NT2/D1 (cell line): ENCODE results near the gene COL18A1.

Source experiments
- SUZ12 ChIP-seq: IDR thresholded peaks from 2 replicates; pipeline ENCODE4 v1.6.1; 2011; ENCODE audit not compliant: insufficient read length, insufficient read depth; ENCODE audit errors: extremely low read depth
- YY1 ChIP-seq: IDR thresholded peaks from 2 replicates; pipeline ENCODE4 v1.6.1; 2011; ENCODE audit not compliant: insufficient read length, insufficient read depth
- ZNF274 ChIP-seq: IDR thresholded peaks from 2 replicates; pipeline ENCODE4 v1.6.1; 2011; ENCODE audit warnings: mild to moderate bottlenecking, low read depth, low read length

DNA sequence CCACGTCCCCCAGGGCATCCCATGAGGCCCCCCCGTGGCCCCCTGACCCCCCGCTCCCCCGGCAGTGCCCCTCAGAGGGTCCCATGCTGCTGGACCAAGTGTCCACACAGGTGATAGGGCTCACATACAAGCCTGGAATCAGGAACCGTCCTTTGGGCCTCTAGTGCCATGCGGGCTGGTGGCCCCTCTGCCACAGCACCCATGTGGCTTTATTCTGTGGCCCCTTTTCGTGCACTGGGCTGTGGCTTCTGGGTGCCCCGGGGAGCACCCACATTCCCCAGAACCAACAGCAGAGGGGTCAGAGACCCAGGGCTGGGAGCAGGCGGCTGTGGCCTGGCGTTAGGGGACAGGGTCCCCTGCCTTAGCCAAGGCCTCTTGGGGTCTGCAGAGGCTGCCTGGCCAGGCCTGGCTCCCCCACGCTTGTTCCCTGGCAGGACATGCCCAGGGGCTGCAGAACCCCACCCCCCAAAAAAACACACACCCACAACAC lies 105.5 kb downstream of the COL18A1 start:
- TF ChIP-seq ZNF274 (no peak), YY1 (no peak), SUZ12 (no peak)
